Endothelial cell of hepatic sinusoid (primary cell): Measurements from ENCODE around the gene MMP8.

Experiments used
- in situ Hi-C: cut with HindIII; loops from 2 replicates; pipeline ENCODE4 v1.10.0; 2017; ENCODE audit warnings: low sequenced_read_pairs

The MMP8 gene

GRCh38 chr11:102727890-102728289 lies 3.1 kb upstream of the MMP8 start:
- in situ Hi-C loops: no loop called here

DNA sequence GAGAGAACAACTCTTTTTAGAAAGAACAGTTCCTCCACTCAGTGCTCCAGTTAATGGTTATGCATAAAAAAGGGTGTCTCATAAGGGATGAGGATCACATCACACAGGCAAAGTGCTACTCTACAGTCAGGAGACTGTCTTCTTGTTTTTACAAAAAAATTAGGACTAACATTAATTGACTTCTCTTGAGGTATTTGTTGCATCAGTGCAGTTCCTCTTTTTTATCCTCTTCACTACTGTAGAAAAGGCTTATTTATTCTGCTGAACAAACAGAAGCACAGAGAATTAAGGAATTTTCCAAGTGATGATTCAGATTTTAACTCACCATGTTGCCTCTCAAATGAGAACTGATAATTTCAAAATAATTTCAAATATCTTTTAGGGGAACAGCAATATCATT lies 1.9 kb downstream of the MMP8 start:
- in situ Hi-C loops: no loop called here

- in situ Hi-C loops: no loop called here
Measured at GRCh38 chr11:102719620-102720277, 5.0 kb downstream of the MMP8 start.

GRCh38 chr11:102717280-102717679 lies 7.5 kb downstream of the MMP8 start:
- in situ Hi-C loops: no loop called here

DNA sequence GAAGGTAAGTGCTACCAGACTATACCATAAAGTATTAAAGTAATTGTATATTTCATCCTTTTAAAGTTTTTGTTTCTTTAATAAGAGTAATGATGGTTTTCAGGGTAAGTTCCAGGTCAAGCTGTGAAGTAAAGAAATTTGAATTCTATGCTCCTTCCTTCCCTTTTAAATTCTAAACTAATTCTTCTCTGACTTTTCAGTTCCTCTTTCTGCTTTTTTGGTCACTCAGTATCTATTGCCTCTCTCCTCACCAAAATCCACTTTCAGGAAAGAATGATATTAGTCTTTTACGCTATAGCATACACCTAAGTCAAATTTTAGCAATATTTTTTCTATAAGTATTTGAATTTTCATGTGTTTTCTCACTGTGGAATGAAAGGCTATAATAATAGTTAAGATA lies 8.2 kb downstream of the MMP8 start:
- in situ Hi-C loops: no loop called here

DNA sequence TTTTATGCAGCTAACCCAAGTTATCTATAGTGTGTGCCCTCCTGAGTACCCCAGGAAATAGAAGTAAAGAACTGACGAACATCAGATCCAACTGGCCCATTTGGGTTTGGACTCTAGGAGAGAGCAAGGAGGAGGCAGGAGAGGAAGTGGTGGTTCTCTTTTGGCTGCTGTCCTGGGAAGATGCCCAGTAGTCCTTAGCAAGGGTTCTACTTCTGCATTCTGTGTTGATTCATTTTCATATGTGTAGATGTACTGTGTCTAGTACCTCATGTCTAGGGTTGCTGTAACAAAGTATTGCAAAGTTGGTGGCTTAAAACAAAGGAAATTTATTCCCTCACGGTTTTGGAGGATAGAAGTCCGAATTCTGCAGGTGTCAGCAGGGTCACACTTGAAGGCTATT lies 12.6 kb downstream of the MMP8 start:
- in situ Hi-C loops: loop anchor here (5.0 kb wide), 1 partner anchor 70 kb away; the partner anchor contains the start of gene MMP10

DNA sequence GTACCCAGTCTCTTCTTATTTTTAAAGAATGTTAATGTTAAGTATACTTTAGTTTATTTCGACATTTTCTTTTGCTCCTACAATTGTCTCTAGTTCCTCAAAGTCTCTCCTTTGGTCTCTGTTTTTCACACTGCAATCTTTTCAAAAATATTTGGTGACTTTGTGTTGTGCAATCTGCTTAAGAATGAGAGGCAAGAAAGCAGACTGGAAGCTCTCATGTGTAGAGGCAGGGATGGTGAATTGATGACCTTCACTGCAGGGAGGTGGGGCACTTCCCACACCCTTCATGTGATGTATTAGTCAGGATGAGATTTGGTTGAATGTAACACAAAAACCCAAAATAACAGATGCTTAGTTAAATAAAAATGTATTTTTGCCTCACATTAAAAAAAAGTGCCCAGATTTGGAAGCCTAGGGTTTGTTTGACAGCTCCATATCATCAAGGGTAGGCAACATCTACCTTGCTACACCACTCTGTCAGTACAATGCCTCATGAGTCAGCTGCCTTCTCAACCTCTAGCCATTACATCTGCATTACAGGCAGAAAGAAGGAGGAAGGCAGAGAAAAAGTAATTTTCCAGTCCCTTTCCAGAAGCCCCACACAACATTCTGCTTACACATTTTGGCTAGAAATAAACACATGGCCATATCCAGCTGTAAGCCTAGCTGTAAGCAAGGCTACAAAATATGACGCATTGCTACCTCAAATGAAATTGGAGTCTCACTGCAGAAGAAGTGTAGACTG lies 15.4 kb downstream of the MMP8 start:
- in situ Hi-C loops: no loop called here

- in situ Hi-C loops: no loop called here
Measured at GRCh38 chr11:102708654-102709053, 16.1 kb downstream of the MMP8 start.

DNA sequence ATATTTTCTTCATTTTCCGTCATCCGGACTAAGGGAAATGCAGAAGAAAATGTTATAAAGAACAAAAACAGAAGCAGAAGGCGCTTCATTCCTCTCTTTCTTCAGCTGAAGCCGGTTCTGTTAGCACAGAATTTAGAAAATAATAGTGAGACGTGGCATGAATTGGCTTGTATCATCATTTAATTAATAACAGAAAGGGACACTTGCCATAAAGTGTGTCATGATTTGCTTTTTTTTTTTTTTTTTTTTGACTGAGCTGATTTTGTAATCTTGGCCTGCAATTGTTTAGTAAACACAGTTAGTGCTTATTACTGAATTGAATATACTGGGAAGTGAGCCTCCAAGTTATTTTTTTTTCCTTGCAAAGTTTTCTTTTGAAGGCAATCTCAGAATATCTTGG lies 19.1 kb downstream of the MMP8 start, which contains the start of gene MMP27:
MMP27 (minus strand) TSS at position 144 of the 400 bp plus-strand sequence; CDS start at position 89, 55 bp downstream.
- in situ Hi-C loops: no loop called here

DNA sequence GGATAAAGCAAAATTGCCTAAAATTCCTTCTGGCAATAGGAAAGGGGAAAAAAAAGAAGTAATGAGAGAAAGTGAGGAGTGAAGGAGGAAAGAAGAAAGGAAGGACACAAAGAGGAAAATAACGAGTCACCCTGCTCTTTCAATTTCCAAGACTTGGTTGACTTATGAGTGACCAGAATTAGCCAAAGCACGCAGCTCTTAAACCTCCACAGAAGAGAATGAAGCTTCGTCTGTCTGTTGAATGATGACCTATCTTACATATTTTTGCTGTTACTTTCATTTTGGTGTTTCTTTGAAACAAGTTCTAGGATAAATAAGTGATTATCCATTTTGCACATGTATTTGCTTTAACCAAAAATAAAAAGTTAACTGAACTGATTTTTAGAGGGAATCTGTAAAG lies 19.9 kb downstream of the MMP8 start:
- in situ Hi-C loops: no loop called here

- in situ Hi-C loops: no loop called here
Measured at GRCh38 chr11:102703826-102704493, 20.8 kb downstream of the MMP8 start.

DNA sequence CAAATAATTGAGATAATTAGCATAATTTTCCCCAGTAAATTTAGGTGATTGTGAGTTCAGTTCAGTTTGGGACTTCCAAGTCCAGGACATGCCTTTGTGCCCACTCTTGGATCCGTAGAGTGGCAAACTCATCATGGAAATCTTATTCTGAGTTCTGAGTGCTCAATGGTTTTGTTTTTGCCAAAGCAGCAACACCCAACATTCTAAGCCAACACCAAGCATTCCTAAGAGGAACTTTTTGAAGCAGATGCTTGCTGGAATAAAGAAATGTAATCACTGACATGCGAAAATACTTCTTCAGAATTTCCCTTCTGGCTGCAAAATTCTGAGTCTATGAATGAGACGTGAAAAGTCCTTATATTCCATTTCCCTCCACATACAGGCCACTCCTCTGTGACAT lies 29.6 kb downstream of the MMP8 start:
- in situ Hi-C loops: no loop called here

GRCh38 chr11:102685754-102686153 lies 39.0 kb downstream of the MMP8 start:
- in situ Hi-C loops: no loop called here

- in situ Hi-C loops: no loop called here
Measured at GRCh38 chr11:102685338-102685737, 39.4 kb downstream of the MMP8 start.

GRCh38 chr11:102683277-102683676 lies 41.5 kb downstream of the MMP8 start:
- in situ Hi-C loops: no loop called here

GRCh38 chr11:102680945-102681344 lies 43.8 kb downstream of the MMP8 start:
- in situ Hi-C loops: no loop called here

- in situ Hi-C loops: no loop called here
Measured at GRCh38 chr11:102678022-102678421, 46.7 kb downstream of the MMP8 start.

- in situ Hi-C loops: no loop called here
Measured at GRCh38 chr11:102676084-102676483, 48.7 kb downstream of the MMP8 start.

- in situ Hi-C loops: no loop called here
Measured at GRCh38 chr11:102669664-102670063, 55.1 kb downstream of the MMP8 start.

GRCh38 chr11:102666331-102666957 lies 58.3 kb downstream of the MMP8 start:
- in situ Hi-C loops: no loop called here

DNA sequence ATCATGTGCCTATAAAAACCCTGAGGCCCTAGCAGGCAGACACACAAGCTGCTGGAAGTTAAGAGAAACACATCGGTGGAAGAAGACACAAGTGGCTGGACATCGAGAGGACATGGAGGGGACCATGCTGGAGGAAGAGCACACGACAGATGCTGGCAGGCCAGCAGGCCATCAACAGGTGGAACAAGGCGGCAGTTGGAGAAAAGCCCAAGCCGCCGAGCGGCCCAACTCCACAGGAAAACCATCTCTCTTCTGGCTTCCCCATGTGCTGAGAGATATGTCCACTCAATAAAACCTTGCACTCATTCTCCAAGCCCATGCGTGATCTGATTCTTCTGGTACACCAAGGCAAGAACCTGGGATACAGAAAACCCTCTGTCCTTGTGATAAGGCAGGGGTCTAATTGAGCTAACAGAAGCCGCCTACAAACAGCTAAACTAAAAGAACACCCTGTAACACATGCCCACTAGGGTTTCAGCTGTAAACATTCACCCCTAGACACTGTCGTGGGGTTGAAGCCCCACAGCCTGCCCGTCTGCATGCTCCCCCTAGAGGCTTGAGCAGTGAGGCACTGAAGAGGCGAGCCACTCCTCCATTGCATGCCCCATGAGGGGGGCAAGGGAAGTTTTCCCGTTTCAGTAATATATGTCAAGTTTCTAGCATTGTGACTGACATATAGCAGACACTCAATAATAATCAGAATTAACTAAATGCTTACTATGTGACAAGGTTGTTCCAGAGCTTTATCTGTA lies 60.6 kb downstream of the MMP8 start:
- in situ Hi-C loops: no loop called here
